Endothelial cell of umbilical vein (primary cell): ENCODE measurements around the gene MSMB. TPM values are rescaled to one million over a fixed set of nuclear protein-coding genes. Genes with fewer than 3 reads are reported as not detected.
"Not testable (repeated sequence)": the region's sequence is repeated elsewhere in the genome, so short reads cannot be mapped to it uniquely, and the experiment has no call there.

Experiments
- BruUV-seq: library from RNA; stranded (reverse); fragments of 400-500 nt; replicated peaks from 2 replicates; lab custom pipeline; 2021; lab: Mats Ljungman, UMichigan
- CTCF ChIA-PET: fragments of 300-600, 350-600 bp; sonication (Branson Sonifier 250); formaldehyde crosslinking; loops from one replicate; lab custom pipeline; 2021; ENCODE audit warnings: antibody characterized with exemption, inconsistent platforms; lab: Charles Lee
- POLR2A ChIA-PET: fragments of 300-600, 350-600 bp; sonication (Branson Sonifier 250); formaldehyde crosslinking; loops from one replicate; lab custom pipeline; 2021; ENCODE audit warnings: antibody characterized with exemption, inconsistent platforms; lab: Charles Lee
- DNase-seq: peaks from one replicate; pipeline ENCODE4 v3.0.0-alpha.2; 2011; ENCODE audit warnings: low read depth, low spot score
- FAIRE-seq: peaks from 2 replicates; lab custom pipeline; 2011; peaks lifted over from hg19 to GRCh38; lab: Jason Lieb, UNC
- H2AFZ ChIP-seq: 2 replicates; pipeline ENCODE4 v1.6.0; 2012; ENCODE audit warnings: low read depth, low read length, control low read depth, inconsistent platforms
- H3K27ac ChIP-seq: 2 replicates; pipeline ENCODE4 v1.5.1; 2011; ENCODE audit warnings: low read depth, mild to moderate bottlenecking, control low read depth, low read length, moderate library complexity; ENCODE audit not compliant: insufficient read depth
- H3K27me3 ChIP-seq, 2 experiments: 2 replicates each; pipeline versions ENCODE4 v1.6.0 to v1.6.1; 2011; ENCODE audit warnings: low read length in 2 of 2, mixed read lengths in 1 of 2; ENCODE audit not compliant: control insufficient read depth in 2 of 2, insufficient read depth in 2 of 2
- H3K36me3 ChIP-seq, 2 experiments: 2 replicates in 1 of 2; 3 replicates in 1 of 2; pipeline ENCODE4 v1.5.1; 2011; ENCODE audit warnings: low read length in 2 of 2, mild to moderate bottlenecking in 1 of 2, moderate library complexity in 1 of 2; ENCODE audit not compliant: control insufficient read depth in 2 of 2, insufficient read depth in 2 of 2; ENCODE audit errors: extremely low read depth in 1 of 2
- H3K4me1 ChIP-seq: 3 replicates; pipeline ENCODE4 v1.5.1; 2011; ENCODE audit warnings: mild to moderate bottlenecking, low read length; ENCODE audit not compliant: control insufficient read depth, insufficient read depth; ENCODE audit errors: extremely low read depth
- H3K4me2 ChIP-seq: 2 replicates; pipeline ENCODE4 v1.6.1; 2011; ENCODE audit warnings: low read length, control low read depth, mixed read lengths; ENCODE audit not compliant: insufficient read depth
- H3K4me3 ChIP-seq, 3 experiments: fragments of 200-600 bp in 1 of 3; sonication (generic), shearing (Covaris generic) in 1 of 3; replicated peaks in 1 of 3; 2 replicates each; pipeline ENCODE4 v1.5.1; 2011 to 2016; ENCODE audit warnings: control low read depth in 3 of 3, low read length in 3 of 3, mild to moderate bottlenecking in 2 of 3, inconsistent platforms in 1 of 3, low read depth in 1 of 3, moderate library complexity in 1 of 3; ENCODE audit not compliant: insufficient read depth in 1 of 3
- H3K79me2 ChIP-seq: 2 replicates; pipeline ENCODE4 v1.6.0; 2012; ENCODE audit warnings: low read length, inconsistent platforms; ENCODE audit not compliant: control insufficient read depth, insufficient read depth
- H3K9ac ChIP-seq: replicated peaks from 2 replicates; pipeline ENCODE3; 2011; ENCODE audit warnings: low read length, control low read depth; ENCODE audit not compliant: insufficient read depth; ENCODE audit errors: extremely low read depth
- H3K9me1 ChIP-seq: replicated peaks from 3 replicates; pipeline ENCODE4 v1.6.0; 2011; ENCODE audit warnings: mild to moderate bottlenecking, low read length; ENCODE audit not compliant: control insufficient read depth, insufficient read depth; ENCODE audit errors: extremely low read depth
- H3K9me3 ChIP-seq: replicated peaks from 2 replicates; pipeline ENCODE4 v1.5.1; 2012; ENCODE audit warnings: low read length, inconsistent platforms; ENCODE audit not compliant: control insufficient read depth, insufficient read depth
- H4K20me1 ChIP-seq: replicated peaks from 2 replicates; pipeline ENCODE3; 2011; ENCODE audit warnings: mild to moderate bottlenecking, low read length; ENCODE audit not compliant: control insufficient read depth, insufficient read depth; ENCODE audit errors: extremely low read depth
- CTCF ChIP-seq, 2 donors: IDR thresholded peaks; 1 replicate in 1 of 2; 2 replicates in 1 of 2; pipeline ENCODE4 v1.5.1; 2011; ENCODE audit warnings: low read length in 2 of 2, mild to moderate bottlenecking in 2 of 2, moderate library complexity in 2 of 2, control low read depth in 1 of 2, inconsistent platforms in 1 of 2, low read depth in 1 of 2; ENCODE audit not compliant: insufficient read depth in 1 of 2; ENCODE audit errors: extremely low read depth in 1 of 2
- EZH2 ChIP-seq: IDR thresholded peaks from 2 replicates; pipeline ENCODE4 v1.6.1; 2012; ENCODE audit warnings: borderline replicate concordance, low read depth, mild to moderate bottlenecking, moderate library complexity, low read length, inconsistent platforms; ENCODE audit not compliant: severe bottlenecking
- FOS ChIP-seq: IDR thresholded peaks from 2 replicates; pipeline ENCODE4 v1.6.1; 2011; ENCODE audit warnings: mild to moderate bottlenecking, low read length, moderate library complexity, borderline replicate concordance; ENCODE audit not compliant: insufficient read depth
- GATA2 ChIP-seq: IDR thresholded peaks from 2 replicates; pipeline ENCODE4 v1.7.0; 2011; ENCODE audit warnings: low read depth, mild to moderate bottlenecking, moderate library complexity, mixed read lengths, low read length; ENCODE audit not compliant: insufficient read length, insufficient read depth
- JUN ChIP-seq: IDR thresholded peaks from 2 replicates; pipeline ENCODE4 v1.6.1; 2011; ENCODE audit warnings: borderline replicate concordance, low read depth; ENCODE audit not compliant: insufficient read length, insufficient read depth
- MAX ChIP-seq: IDR thresholded peaks from 2 replicates; pipeline ENCODE4 v1.6.1; 2011; ENCODE audit not compliant: insufficient read depth, insufficient read length
- MYC ChIP-seq: IDR thresholded peaks from one replicate; pipeline ENCODE4 v1.6.1; 2011; ENCODE audit warnings: mild to moderate bottlenecking, low read depth, low read length
- POLR2A ChIP-seq: IDR thresholded peaks from 2 replicates; pipeline ENCODE4 v1.6.1; 2012; ENCODE audit warnings: low read depth, mild to moderate bottlenecking, control low read depth, low read length
- POLR2AphosphoS5 ChIP-seq: IDR thresholded peaks from 2 replicates; pipeline ENCODE4 v1.6.1; 2012; ENCODE audit warnings: low read depth, mild to moderate bottlenecking, control low read depth, low read length, moderate library complexity; ENCODE audit not compliant: insufficient read depth
- dilution Hi-C: fragments of 300-500 bp; cut with MboI; formaldehyde crosslinking; loops from one replicate; pipeline ENCODE4 v1.15.0; 2019; ENCODE audit warnings: low sequenced_read_pairs; ENCODE audit not compliant: extremely low pct_ligation_motif_present
- intact Hi-C: fragments of 100-400 bp; cut with micrococcal nuclease; formaldehyde crosslinking; loops from one replicate; pipeline ENCODE4 v1.10.0; 2022
- polyA plus RNA-seq, 4 experiments: library from polyadenylated mRNA; depleted of rRNA in 3 of 4; stranded (reverse) in 3 of 4; unstranded in 1 of 4; fragments of >200 nt; gene quantifications; 2 replicates each; pipeline versions ENCODE4 v1.2.1 to v1.2.3, GENCODE V29; 2011 to 2012; ENCODE audit warnings: missing spikeins in 1 of 4
- total RNA-seq: library from RNA; stranded (reverse); gene quantifications from 2 replicates; pipeline ENCODE4 v1.2.3, GENCODE V29; 2021

The MSMB gene
- total and polyA plus RNA-seq, 2 donors (not counting 3 experiments of a cell fraction or from before 2014, with no cell fraction given), result not detected

GRCh38 chr10:45997557-45997956 lies 48.5 kb downstream of the MSMB start:
- Histone ChIP-seq H3K4me3 (no peak overlapping the region), H3K27me3 (no peaks in the 10 kb centered on the region), H3K4me1 (no peaks in the 10 kb centered on the region), H3K79me2 (peaks cover 3% of the 10 kb centered on the region), H3K36me3 (peaks cover 3 to 4% of the 10 kb centered on the region in 2 experiments), H3K9me3 (no peaks in the 10 kb centered on the region), H3K9ac (no peak overlapping the region), H2AFZ (no peak overlapping the region), H4K20me1 (peaks cover 2% of the 10 kb centered on the region), H3K9me1 (no peaks in the 10 kb centered on the region), H3K4me2 (no peak overlapping the region), H3K27ac (no peak overlapping the region)
- ChIA-PET CTCF (no interaction called here), POLR2A (no interaction called here)
- BruUV-seq, result no TSS peak
- DNase-seq, result no peak
- no peak for FAIRE-seq
- dilution Hi-C loops (no loop called here), intact Hi-C loops (no loop called here)
- TF ChIP-seq POLR2A (no peak), GATA2 (no peak), FOS (no peak), EZH2 (no peak), POLR2AphosphoS5 (no peak), MAX (no peak), MYC (no peak), CTCF (IDR thresholded peaks at IDR 0.05; ENCODE audit: extremely low read depth in 1 of 2, insufficient read depth in 1 of 2, low read depth in 1 of 2, low read length in 2 of 2) (no peak), JUN (no peak)

DNA sequence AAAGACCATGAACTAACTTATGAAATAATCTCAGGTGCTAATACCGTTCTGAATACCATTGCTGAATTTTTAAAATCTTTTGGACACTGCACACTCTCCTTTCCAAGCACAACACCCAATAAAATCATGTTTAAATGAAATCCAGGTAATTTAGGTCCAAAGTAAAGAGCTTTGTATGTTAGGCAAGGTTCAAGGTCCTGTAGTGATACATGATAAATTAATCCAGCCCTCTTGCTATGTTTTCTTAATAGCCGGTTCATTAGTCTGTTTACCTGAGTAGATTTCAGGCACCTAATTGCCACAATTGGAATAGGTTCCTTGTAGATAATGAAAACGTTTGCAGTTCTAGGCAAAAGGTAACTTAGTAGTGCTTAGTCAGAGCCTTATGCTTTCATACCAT lies 60.5 kb downstream of the MSMB start:
- intact Hi-C loops, H3K36me3 ChIP-seq, H3K9me1 ChIP-seq, H2AFZ ChIP-seq, POLR2A ChIA-PET, BruUV-seq, CTCF ChIA-PET, dilution Hi-C loops, DNase-seq, H3K9ac ChIP-seq, H3K4me2 ChIP-seq, H4K20me1 ChIP-seq, H3K9me3 ChIP-seq, H3K4me1 ChIP-seq, FAIRE-seq, H3K27ac ChIP-seq, H3K4me3 ChIP-seq, H3K27me3 ChIP-seq: not testable (repeated sequence)
- peaks cover 12% of the 10 kb centered on the region for H3K79me2 ChIP-seq

GRCh38 chr10:45984473-45984872 lies 61.6 kb downstream of the MSMB start:
- H3K4me2 ChIP-seq, H3K9me3 ChIP-seq, H2AFZ ChIP-seq, H3K4me1 ChIP-seq, H4K20me1 ChIP-seq, CTCF ChIA-PET, H3K27me3 ChIP-seq, H3K9me1 ChIP-seq, POLR2A ChIA-PET, H3K36me3 ChIP-seq, H3K27ac ChIP-seq, H3K9ac ChIP-seq, dilution Hi-C loops, BruUV-seq, H3K4me3 ChIP-seq, DNase-seq, FAIRE-seq: not testable (repeated sequence)
- H3K79me2 ChIP-seq, result peaks cover 12% of the 10 kb centered on the region
- intact Hi-C loops, result loop anchor here (5.0 kb wide), 1 partner anchor 243 kb away; no protein-coding TSS in a partner anchor
